HG03060 (cell line): Measurements from ENCODE around the gene TSGA10IP.

Experiments
- ATAC-seq: cut with Tn5 transposase; IDR thresholded peaks from one replicate; pipeline ENCODE4 v1.9.1; 2021; ENCODE audit warnings: low read depth, moderate number of reproducible peaks; ENCODE audit not compliant: unreplicated experiment

The TSGA10IP gene

GRCh38 chr11:65945430-65945911 is at the start of gene TSGA10IP:
Gene TSGA10IP (plus strand): TSS chr11:65945480. CDS start chr11:65945676, 196 bp downstream.
- no peak for ATAC-seq

- no peak for ATAC-seq
These were observed 49.7 kb upstream of the TSGA10IP start for GRCh38 chr11:65895482-65895981.

GRCh38 chr11:65896034-65896999 is 49.0 kb upstream of the TSGA10IP start:
- ATAC-seq = no peak

GRCh38 chr11:65897020-65897471 is 48.2 kb upstream of the TSGA10IP start:
- no peak for ATAC-seq

GRCh38 chr11:65898656-65899355 is 46.5 kb upstream of the TSGA10IP start:
- ATAC-seq = no peak

- ATAC-seq = no peak
These were observed 45.7 kb upstream of the TSGA10IP start for GRCh38 chr11:65899356-65900124.

- ATAC-seq = peak; percentile 39
These were observed 45.0 kb upstream of the TSGA10IP start, which contains the start of gene FOSL1 for GRCh38 chr11:65900125-65900898. Gene FOSL1 (minus strand): TSS chr11:65900388. CDS start chr11:65900339, 49 bp downstream.

- no peak for ATAC-seq
These were observed 44.4 kb upstream of the TSGA10IP start for GRCh38 chr11:65900899-65901180.

- no peak for ATAC-seq
These were observed 42.2 kb upstream of the TSGA10IP start for GRCh38 chr11:65903068-65903481.

- ATAC-seq = no peak
These were observed 41.6 kb upstream of the TSGA10IP start for GRCh38 chr11:65903715-65904114.

GRCh38 chr11:65906602-65907001 is 38.7 kb upstream of the TSGA10IP start:
- ATAC-seq = no peak

- no peak for ATAC-seq
These were observed 37.4 kb upstream of the TSGA10IP start for GRCh38 chr11:65907878-65908277.

GRCh38 chr11:65911682-65912568 is 33.4 kb upstream of the TSGA10IP start:
- ATAC-seq = no peak

GRCh38 chr11:65912845-65913244 is 32.4 kb upstream of the TSGA10IP start:
- no peak for ATAC-seq

- no peak for ATAC-seq
These were observed 30.0 kb upstream of the TSGA10IP start for GRCh38 chr11:65915101-65915820.

GRCh38 chr11:65915821-65916251 is 29.4 kb upstream of the TSGA10IP start:
- no peak for ATAC-seq

GRCh38 chr11:65916391-65916790 is 28.9 kb upstream of the TSGA10IP start:
- ATAC-seq = no peak

GRCh38 chr11:65917077-65917433 is 28.2 kb upstream of the TSGA10IP start:
- no peak for ATAC-seq
